G401.6 (cell line): ENCODE data around the gene LATS2.
A peak's percentile ranks its signal among the peaks of the same experiment; 100 is the strongest.
"Not testable (repeated sequence)": the region's sequence is repeated elsewhere in the genome, so short reads cannot be mapped to it uniquely, and the experiment has no call there.

Experiments used
- FAIRE-seq: peaks from 2 replicates; lab custom pipeline; 2012; peaks lifted over from hg19 to GRCh38; lab: Jason Lieb, UNC

The LATS2 gene

DNA sequence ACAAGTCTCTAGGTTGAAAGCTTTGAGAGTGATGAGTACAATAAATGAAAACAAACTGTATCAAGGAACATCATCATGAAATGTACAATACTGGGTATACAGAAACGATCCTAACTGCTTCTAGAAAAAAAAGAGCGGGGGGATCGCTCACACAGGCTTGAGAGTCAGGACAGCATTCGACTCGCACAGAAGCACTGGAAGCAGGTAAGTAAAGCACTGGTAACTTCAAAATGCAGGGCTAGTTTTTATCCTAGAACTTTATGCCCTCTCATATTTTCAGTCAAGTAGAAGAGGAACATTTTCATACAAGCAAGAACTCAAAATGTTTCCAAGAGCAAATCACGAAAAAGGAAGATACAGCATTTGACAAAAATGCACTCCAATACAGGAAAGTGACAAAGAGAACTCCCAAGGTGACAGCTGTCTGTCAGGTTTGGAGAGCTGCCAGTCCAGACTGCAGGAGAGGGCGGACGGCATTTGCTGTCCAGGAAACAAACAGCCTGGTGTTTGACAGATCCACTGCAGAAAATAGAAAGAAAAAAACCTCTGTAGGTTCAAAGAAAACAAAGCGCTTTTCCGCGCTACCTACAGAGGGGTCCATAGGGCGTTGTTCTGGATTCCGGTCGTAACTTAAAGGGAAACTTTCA lies 100.6 kb downstream of the LATS2 start:
- no peak for FAIRE-seq

DNA sequence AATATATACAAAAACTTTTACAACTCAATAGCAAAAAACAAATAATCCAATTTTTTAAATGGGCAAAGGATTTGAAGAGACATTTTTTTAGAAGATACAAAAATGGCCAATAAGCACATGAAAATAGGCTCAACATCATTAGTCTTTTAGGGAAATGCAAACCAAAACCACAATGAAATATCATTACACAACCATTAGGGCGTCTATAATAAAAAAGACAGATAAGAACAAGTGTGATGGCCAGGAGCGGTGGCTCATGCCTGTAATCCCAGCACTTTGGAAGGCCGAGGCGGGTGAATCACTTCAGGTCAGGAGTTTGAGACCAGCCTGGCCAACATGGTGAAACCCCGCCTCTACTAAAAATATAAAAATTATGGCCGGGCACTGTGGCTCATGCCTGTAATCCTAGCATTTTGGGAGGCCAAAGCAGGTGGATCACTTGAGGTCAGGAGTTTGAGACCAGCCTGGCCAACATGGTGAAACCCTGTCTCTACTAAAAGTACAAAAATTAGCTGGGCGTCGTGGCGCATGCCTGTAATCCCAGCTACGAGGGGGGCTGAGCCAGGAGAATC lies 104.3 kb downstream of the LATS2 start:
- FAIRE-seq = not testable (repeated sequence)

DNA sequence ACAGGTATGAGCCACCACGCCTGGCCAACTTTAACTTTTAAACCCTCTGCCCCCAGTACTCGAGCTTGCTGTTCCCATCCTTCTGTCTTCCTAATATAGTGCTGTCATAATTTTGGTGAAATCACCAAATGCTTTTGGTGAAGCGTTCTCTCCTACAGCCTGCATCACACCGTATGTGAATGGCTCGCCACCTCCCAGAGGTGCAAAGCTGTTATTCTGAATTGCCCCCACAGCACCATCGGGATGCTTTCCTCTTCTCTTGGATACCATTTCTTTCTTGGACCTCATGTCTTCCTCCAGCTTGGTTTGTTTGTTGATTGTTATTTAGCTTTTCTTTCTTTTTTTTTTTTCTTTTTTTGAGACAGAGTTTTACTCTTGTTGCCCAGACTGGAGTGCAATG lies 105.9 kb downstream of the LATS2 start:
- no peak for FAIRE-seq

DNA sequence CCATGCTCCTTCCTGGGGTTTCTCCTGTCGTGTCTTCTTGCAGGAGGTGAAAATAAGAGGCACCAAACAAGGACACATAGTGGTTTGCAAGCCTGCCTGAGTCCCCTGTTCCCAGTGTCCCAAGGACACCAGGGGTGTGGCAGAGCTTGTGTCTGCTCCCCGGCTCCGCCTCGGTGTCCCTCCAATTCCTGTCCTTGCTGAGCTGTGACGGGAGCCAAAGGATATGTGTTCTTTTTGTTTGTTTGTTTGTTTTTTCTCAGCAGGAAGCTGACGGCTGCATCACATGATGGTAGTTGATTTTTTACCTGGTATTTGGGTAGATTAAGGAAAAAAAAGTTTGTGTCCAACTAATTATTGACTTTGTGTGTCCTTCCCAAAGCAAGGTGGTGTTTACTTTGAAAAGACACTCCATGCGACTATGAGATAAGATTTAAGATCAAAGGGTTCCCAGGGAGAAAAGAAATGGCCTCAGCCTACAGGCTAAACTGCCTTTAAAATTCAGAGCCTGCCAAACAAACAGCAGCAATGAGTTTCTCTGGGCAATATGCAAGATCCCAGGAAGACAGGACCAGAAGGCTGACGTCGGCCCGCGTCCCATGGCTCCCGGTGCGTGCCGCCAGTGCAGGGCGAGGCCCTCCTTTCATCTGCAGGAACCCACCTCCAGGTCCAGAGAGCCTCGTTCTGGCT lies 108.0 kb downstream of the LATS2 start:
- FAIRE-seq = no peak

DNA sequence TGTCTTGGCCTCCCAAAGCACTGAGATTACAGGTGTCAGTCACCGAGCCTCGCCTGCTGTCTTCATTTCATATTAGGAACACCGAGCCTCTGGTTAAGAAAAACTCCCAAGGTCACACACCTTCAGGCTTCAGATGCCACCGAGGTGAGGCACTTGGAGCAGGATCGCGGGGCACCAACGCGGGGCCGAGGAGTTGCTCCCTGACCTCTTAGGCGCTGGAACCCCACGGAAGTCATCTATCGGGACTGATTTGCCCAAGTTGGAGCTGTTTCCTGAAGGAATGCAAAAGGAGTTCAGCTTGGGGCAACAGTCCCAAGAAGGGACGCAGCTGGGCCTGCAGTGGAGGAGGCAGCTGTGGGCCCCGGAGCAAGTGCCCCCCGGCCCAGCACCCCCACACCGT lies 108.5 kb downstream of the LATS2 start:
- no peak for FAIRE-seq

DNA sequence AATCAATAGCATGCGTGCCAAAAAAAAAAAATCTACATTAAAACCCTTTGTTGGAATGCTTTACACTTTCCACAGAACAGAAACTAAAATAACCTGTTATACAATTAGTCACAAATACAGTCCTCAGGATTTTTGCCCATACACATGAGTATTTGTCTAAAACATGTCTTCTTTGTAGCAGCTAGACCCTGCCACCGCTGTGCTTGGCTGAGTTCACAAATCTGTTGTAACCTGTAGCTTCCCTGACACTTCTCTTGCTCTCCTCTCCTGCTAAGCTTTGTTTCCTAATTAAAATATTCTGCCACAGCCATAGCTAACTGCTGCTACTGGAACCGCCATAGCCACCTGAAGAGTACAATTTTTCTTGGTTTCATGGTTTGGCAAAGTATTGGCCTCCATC lies 113.4 kb downstream of the LATS2 start:
- not testable (repeated sequence) for FAIRE-seq

DNA sequence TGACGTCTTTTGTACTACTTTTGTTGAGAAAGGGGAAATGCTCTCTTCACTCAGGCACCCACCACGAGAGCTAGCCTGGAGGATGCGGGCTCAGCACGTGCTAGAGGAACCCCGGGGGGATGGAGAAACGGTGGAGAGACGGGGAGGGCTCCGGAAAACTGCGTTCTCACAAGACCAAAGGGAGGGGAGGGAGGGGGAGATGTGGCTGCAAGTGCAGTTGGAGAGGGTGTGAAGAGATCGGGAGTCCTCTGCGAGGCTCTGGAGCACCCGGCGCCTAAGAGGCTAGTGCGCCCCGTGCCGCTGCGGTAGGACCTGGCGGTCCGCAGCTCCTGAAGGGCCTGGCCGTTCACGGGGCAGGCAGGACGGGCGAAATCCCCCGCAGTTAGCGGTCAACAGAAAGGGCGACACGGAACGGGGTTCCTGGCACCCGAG lies 115.4 kb downstream of the LATS2 start:
- no peak for FAIRE-seq

DNA sequence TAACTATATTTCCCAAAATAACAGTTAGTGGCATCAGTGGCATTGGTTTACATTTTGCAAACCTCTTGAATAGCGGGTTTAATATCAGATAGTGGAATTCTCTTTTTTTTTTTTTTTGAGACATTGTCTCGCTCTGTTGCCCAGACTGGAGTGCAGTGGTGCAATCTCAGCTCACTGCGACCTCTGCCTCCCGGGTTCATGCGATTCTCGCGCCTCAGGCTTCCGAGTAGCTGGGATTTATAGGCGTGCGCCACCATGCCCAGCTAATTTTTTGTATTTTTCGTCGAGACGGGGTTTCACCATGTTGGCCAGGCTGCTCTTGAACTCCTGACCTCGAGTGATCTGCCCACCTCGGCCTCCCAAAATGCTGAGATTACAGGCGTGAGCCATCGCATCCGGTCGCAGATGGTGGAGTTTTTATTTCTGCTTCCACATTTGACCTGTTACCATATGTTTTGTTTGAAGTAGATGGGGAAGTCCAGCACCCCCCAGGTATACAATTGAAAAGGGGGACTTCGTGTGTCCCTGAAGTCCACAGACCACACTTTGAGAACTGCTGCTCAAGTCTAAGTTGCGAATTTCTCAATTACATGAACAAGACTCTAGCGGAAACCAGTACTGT lies 118.3 kb downstream of the LATS2 start:
- no peak for FAIRE-seq

DNA sequence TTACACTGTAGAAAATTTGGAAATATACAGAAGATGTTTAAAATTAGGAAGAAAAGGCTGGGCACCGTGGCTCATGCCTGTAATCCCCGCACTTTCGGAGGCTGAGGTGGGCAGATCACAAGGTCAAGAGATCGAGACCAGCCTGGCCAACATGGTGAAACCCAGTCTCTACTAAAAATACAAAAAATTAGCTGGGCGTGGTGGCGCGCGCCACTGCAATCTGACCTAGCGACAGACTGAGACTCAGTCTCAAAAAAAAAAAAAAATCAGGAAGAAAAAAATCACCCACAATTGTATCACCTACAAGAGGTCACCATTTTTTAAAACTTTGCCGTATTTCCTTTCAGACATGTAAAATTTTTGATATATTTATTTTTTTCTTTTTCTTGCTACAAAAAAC lies 120.9 kb downstream of the LATS2 start:
- FAIRE-seq = not testable (repeated sequence)

DNA sequence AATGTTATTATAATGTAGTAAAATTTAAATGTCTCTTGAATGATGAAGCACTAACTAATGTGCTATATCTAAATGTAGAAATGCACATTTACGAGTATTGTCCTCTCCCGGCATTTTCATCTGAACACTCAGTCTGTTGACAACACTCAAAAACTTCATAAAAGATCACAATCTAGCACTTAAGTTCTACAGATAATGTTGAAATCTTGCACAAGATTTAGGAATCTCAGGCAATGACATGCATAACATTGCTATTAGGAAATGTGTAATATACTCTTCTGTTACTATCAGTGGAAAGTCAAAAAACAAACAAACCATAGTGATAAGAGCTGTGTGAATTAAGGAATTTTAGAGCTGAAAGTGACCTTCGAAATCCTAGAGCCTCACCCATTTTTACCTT lies 121.3 kb downstream of the LATS2 start:
- no peak for FAIRE-seq

DNA sequence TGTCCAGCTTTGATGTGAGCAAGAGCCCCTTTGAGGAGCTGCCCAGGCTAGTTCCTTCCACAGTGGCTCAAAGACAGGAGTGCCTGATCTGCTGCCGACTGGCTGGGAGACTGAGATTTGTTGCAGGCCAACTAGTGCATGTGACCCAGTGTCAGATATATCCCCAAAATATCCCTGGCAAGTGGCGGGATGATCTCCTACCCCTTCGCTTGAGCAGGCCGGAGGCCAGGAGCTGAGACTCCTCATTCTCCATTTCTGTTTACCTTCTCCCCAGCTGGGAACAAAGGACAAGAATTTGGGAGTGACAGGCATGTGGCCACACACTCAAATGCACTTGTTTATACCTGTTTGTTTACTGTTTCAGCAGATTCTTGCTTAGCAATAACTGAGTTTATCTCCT lies 121.7 kb downstream of the LATS2 start:
- no peak for FAIRE-seq

DNA sequence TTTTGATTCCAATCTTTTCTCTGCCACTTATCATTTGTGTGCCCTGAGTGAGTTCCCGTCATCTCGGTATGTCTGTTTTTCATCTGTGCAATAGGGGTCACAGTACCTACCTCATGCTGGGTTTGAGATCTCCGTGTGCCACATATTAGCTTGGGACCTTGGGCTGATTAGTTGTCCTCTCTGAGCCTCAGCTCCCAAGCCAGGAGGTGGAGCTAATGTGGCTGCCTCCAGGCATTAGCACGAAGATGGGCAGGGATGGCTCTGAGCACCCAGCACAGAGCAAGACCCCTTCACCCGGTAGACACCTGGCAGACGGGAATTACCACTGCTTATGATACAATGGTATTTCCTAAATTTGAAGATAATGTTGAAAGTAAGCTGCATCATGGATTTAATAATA lies 123.1 kb downstream of the LATS2 start:
- no peak for FAIRE-seq

DNA sequence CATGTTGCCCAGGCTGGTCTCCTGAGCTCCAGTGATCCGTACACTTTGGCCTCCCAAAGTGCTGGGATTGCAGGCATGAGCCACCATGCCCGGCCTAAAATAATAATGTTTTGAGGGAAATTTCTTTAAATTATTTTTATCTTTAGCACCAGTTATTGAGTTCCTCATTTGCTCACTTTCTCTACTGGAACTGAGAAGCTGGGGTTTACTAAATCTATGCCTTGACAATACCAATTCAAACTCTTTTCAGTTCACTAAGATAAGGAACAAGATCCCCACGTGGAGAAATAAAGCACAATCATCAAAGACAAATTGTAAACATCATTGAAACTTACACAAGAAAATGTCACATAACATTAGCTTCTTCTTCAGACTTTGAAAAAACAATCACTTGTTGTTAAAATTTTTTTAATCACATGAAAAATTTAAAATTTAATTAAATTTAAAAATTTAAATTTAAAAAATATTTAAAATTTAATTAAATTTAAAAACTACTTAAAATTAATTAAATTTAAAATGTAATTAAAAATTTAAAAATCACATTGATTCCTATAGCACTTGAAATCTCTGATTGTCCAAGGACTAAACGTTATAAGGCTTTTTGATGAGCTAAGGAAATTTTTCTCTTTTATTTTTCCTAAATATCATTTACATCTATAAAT lies 133.7 kb downstream of the LATS2 start:
- FAIRE-seq = peak; percentile 95

DNA sequence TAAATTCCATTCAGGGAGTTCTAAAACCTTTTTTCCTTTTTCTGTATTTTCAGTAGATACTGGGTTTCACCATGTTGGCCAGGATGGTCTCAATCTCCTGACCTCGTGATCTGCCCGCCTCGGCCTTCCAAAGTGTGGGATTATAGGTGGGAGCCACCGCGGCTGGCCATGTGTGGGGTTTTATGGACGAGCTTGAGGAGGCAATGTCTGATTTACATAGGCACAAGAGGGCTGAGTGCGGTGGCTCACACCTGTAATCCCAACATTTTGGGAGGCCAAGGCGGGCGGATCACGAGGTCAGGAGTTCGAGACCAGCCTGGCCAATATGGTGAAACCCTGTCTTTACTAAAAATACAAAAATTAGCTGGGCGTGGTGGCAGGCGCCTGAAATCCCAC lies 136.0 kb downstream of the LATS2 start:
- not testable (repeated sequence) for FAIRE-seq

DNA sequence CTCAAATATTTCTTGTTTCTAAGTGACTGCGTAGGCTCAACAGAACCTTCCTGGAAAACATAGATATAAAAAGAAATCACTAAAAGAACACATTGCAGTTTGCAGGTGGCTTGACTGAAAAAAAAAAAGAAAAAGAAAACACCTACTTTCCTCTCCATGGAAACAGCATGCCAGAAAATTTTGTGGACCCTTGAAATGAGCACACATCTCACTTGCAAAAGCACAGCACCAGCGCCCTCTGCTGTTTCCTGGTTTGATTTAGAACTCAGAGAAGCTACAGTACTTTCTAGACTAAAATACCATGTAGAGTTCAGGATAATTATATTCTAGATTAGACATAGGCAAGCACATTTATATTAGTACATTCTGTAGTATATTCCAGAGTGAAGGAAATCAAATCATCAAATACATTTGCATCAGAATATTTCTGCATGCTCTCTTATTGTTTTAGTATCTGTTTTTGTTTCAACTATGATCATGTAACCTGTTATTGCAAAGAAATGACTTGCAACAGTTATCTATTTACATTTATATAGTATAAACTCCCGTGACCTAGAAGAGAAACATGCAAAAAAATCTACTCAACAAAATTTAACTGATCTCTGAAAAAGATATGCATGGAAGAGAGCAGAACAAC lies 136.5 kb downstream of the LATS2 start:
- FAIRE-seq = peak; percentile 98

DNA sequence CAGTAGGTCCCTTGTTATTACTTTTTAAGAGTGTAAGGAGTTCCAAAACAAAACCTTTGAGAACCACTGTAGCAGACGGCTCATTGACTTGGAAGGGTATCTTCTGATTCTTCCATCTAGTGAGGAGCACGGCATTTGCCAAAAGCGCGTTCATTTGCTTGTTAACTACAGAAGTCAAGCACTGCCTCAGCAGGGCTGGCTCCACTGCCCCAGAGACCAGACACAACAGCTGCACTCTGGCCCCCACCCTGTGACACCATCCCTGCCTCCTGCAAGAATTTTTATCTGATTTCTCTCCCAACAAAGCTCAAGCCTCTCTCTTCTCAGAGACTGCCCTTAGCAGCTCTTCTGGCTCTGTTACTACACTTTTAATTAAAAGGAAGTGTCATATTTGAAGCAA lies 138.1 kb downstream of the LATS2 start:
- no peak for FAIRE-seq
